PC-9 (cell line): Measurements from ENCODE around the gene WDCP.

ENCODE experiments used
- CTCF ChIP-seq: fragments of 200-600 bp; sonication (generic); conservative IDR thresholded peaks from 2 replicates; pipeline ENCODE4 v1.6.1; 2017; ENCODE audit warnings: mixed run types, antibody characterized with exemption, mild to moderate bottlenecking, moderate library complexity
- EZH2 ChIP-seq: fragments of 200-600 bp; sonication (generic); IDR thresholded peaks from 2 replicates; pipeline ENCODE4 v1.8.0; 2017; ENCODE audit warnings: antibody characterized with exemption, low read depth

GRCh38 chr2:23992931-23993330 is 54.3 kb downstream of the WDCP start:
- TF ChIP-seq EZH2 (no peak), CTCF (no peak)
